ENCODE results near the gene NKAPL.

- TF ChIP-seq, protein P1, sequence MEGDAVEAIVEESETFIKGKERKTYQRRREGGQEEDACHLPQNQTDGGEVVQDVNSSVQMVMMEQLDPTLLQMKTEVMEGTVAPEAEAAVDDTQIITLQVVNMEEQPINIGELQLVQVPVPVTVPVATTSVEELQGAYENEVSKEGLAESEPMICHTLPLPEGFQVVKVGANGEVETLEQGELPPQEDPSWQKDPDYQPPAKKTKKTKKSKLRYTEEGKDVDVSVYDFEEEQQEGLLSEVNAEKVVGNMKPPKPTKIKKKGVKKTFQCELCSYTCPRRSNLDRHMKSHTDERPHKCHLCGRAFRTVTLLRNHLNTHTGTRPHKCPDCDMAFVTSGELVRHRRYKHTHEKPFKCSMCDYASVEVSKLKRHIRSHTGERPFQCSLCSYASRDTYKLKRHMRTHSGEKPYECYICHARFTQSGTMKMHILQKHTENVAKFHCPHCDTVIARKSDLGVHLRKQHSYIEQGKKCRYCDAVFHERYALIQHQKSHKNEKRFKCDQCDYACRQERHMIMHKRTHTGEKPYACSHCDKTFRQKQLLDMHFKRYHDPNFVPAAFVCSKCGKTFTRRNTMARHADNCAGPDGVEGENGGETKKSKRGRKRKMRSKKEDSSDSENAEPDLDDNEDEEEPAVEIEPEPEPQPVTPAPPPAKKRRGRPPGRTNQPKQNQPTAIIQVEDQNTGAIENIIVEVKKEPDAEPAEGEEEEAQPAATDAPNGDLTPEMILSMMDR (conservative IDR thresholded peaks at IDR 0.05; ENCODE audit: low read depth, low read length): no peak
- no peak for TF ChIP-seq EZH2 (IDR thresholded peaks at IDR 0.05; ENCODE audit: low read length, unreplicated experiment)
Measured at GRCh38 chr6:28211840-28212509, 47.1 kb upstream of the NKAPL start.

Measured in PC-3 (cell line).